ENCODE measurements around the gene SPARC. TPM values are rescaled to one million over a fixed set of nuclear protein-coding genes. Genes with fewer than 3 reads are reported as not detected.

Gene SPARC
- total RNA-seq, 2 experiments from 2014 or later: 0.39 to 0.96 TPM

- H3K4me1 Mint-ChIP-seq: peaks cover 22% of the 10 kb centered on the region
- peak overlapping the region; percentile 54 for H3K4me3 Mint-ChIP-seq
- peaks cover 2% of the 10 kb centered on the region for H3K36me3 Mint-ChIP-seq
- peaks cover 29% of the 10 kb centered on the region for H3K27me3 Mint-ChIP-seq
- POLR2A ChIA-PET: interaction anchor here (0.7 to 1.0 kb wide), 2 partner anchors 913 to 1256 kb away, joined by 3 read pairs; no protein-coding TSS in a partner anchor
- H3K9me3 Mint-ChIP-seq: peaks cover 3% of the 10 kb centered on the region
- peak; percentile 88 for ATAC-seq (ENCODE audit: low read depth)
- peak overlapping the region; percentile 89 for H3K27ac Mint-ChIP-seq
- peak; percentile 42 for DNase-seq
These were observed 73.9 kb downstream of the SPARC start for GRCh38 chr5:151612689-151613427.

GRCh38 chr5:151611127-151611775, 75.5 kb downstream of the SPARC start:
- Mint-ChIP-seq H3K27me3 (peaks cover 26% of the 10 kb centered on the region), H3K9me3 (peaks cover 3% of the 10 kb centered on the region), H3K4me3 (no peak overlapping the region), H3K27ac (no peak overlapping the region), H3K36me3 (peaks cover 2% of the 10 kb centered on the region), H3K4me1 (peaks cover 22% of the 10 kb centered on the region)
- no peak for ATAC-seq (ENCODE audit: low read depth)
- POLR2A ChIA-PET: interaction anchor here (0.7 kb wide), 1 partner anchor 138 kb away, joined by 3 read pairs; no protein-coding TSS in a partner anchor
- DNase-seq: no peak

Other genes with a start within 250 kb of the SPARC start
- 1 to 10 TPM; 5.8 to 6.0 TPM for gene SLC36A1, start 239.3 kb downstream of the SPARC start, total RNA-seq
- gene FAT2, start 95.6 kb downstream of the SPARC start, total RNA-seq: not detected
- 10 to 100 TPM; 42.7 to 48.1 TPM for gene ATOX1, start 71.7 kb upstream of the SPARC start, total RNA-seq
- gene G3BP1, start 85.0 kb upstream of the SPARC start, total RNA-seq: 100 to 1,000 TPM; 164 to 178 TPM
- gene GLRA1, start 237.9 kb upstream of the SPARC start, total RNA-seq: not detected

All from activated naive CD8-positive, alpha-beta T cell treated with anti-CD3 and anti-CD28 coated beads, Interleukin-2, amount 10 ng/mL, durations not matched to agents 7 days and 5 days (primary cell).